ENCODE results near the gene BCAS3.

BCAS3 gene

GRCh38 chr17:61064087-61064951, 386.7 kb downstream of the BCAS3 start:
- in situ Hi-C loops (cut with HindIII; ENCODE audit: low sequenced_read_pairs): loop anchor here (5.0 kb wide), 1 partner anchor 38 kb away; no protein-coding TSS in a partner anchor
- DNase-seq (ENCODE audit: low read depth): no peak
- no peak overlapping the region for H3K4me3 ChIP-seq (ENCODE audit: low read depth, low read length)
- no peak for TF ChIP-seq CTCF (IDR thresholded peaks at IDR 0.05; ENCODE audit: low read depth, low read length, missing control alignments)

GRCh38 chr17:61065263-61065773, 387.7 kb downstream of the BCAS3 start:
- H3K4me3 ChIP-seq (ENCODE audit: low read depth, low read length): no peak overlapping the region
- DNase-seq (ENCODE audit: low read depth): peak; percentile 2
- in situ Hi-C loops (cut with HindIII; ENCODE audit: low sequenced_read_pairs): no loop called here
- TF ChIP-seq CTCF (IDR thresholded peaks at IDR 0.05; ENCODE audit: low read depth, low read length, missing control alignments): no peak

GRCh38 chr17:61066062-61066461, 388.4 kb downstream of the BCAS3 start:
- in situ Hi-C loops (cut with HindIII; ENCODE audit: low sequenced_read_pairs): no loop called here
- TF ChIP-seq CTCF (IDR thresholded peaks at IDR 0.05; ENCODE audit: low read depth, low read length, missing control alignments): no peak
- DNase-seq (ENCODE audit: low read depth): no peak
- H3K4me3 ChIP-seq (ENCODE audit: low read depth, low read length): no peak overlapping the region

GRCh38 chr17:61070649-61071048, 393.0 kb downstream of the BCAS3 start:
- in situ Hi-C loops (cut with HindIII; ENCODE audit: low sequenced_read_pairs): no loop called here
- TF ChIP-seq CTCF (IDR thresholded peaks at IDR 0.05; ENCODE audit: low read depth, low read length, missing control alignments): no peak
- DNase-seq (ENCODE audit: low read depth): no peak
- no peak overlapping the region for H3K4me3 ChIP-seq (ENCODE audit: low read depth, low read length)

GRCh38 chr17:61072648-61073047, 395.0 kb downstream of the BCAS3 start:
- H3K4me3 ChIP-seq (ENCODE audit: low read depth, low read length): no peak overlapping the region
- no peak for TF ChIP-seq CTCF (IDR thresholded peaks at IDR 0.05; ENCODE audit: low read depth, low read length, missing control alignments)
- in situ Hi-C loops (cut with HindIII; ENCODE audit: low sequenced_read_pairs): no loop called here
- DNase-seq (ENCODE audit: low read depth): no peak

- H3K4me3 ChIP-seq (ENCODE audit: low read depth, low read length): no peak overlapping the region
- in situ Hi-C loops (cut with HindIII; ENCODE audit: low sequenced_read_pairs): no loop called here
- TF ChIP-seq CTCF (IDR thresholded peaks at IDR 0.05; ENCODE audit: low read depth, low read length, missing control alignments): no peak
Observed at GRCh38 chr17:61073131-61073530, 395.5 kb downstream of the BCAS3 start.

More at GRCh38 chr17:61073131-61073530, 395.5 kb downstream of the BCAS3 start:
- DNase-seq (ENCODE audit: low read depth): no peak

All from astrocyte of the cerebellum (primary cell).